HEK293 (cell line): ENCODE data around the gene TANC1.
A peak's percentile ranks its signal among the peaks of the same experiment; 100 is the strongest.

Experiments
- CTCF ChIA-PET: fragments of 350-600 bp; formaldehyde crosslinking; extraction: SDS; loops from one replicate; lab custom pipeline; 2021; ENCODE audit warnings: antibody characterized with exemption; lab: Yijun Ruan, JAX
- POLR2A ChIA-PET: fragments of 300-600 bp; formaldehyde crosslinking; extraction: SDS; loops from one replicate; lab custom pipeline; 2020; ENCODE audit warnings: antibody characterized with exemption, inconsistent platforms; lab: Yijun Ruan, JAX
- H3K27ac ChIP-seq: fragments of 200-500 bp; sonication (Bioruptor generic); 2 replicates; pipeline ENCODE4 v1.5.1; 2014; ENCODE audit warnings: low read depth, low read length, control low read depth, inconsistent platforms; ENCODE audit errors: extremely low read depth
- H3K36me3 ChIP-seq, 2 experiments: fragments of 200-500 bp in 1 of 2; sonication (Bioruptor generic) in 1 of 2; 1 replicate in 1 of 2; 2 replicates in 1 of 2; pipeline ENCODE4 v1.5.1; 2014 to 2017; ENCODE audit warnings: inconsistent platforms in 2 of 2, low read length in 2 of 2; ENCODE audit not compliant: control insufficient read depth in 2 of 2, insufficient read depth in 1 of 2
- H3K4me1 ChIP-seq: fragments of 200-500 bp; sonication (Bioruptor generic); 2 replicates; pipeline ENCODE4 v1.5.1; 2014; ENCODE audit warnings: mild to moderate bottlenecking, low read length, inconsistent platforms; ENCODE audit not compliant: control insufficient read depth, insufficient read depth
- H3K4me3 ChIP-seq: 2 replicates; pipeline ENCODE4 v1.5.1; 2011; ENCODE audit warnings: low read depth, mild to moderate bottlenecking, control low read depth, low read length, moderate library complexity
- H3K9me3 ChIP-seq: fragments of 200-500 bp; sonication (Bioruptor generic); 2 replicates; pipeline ENCODE4 v1.5.1; 2014; ENCODE audit warnings: low read depth, low read length, inconsistent platforms; ENCODE audit not compliant: control insufficient read depth, insufficient read depth
- FEZF1 ChIP-seq: fragments of 450-650 bp; formaldehyde crosslinking; IDR thresholded peaks from 2 replicates; pipeline ENCODE4 v1.5.1; 2016; ENCODE audit warnings: missing biosample characterization, missing genetic modification characterization
- GLIS1 ChIP-seq: fragments of 450-650 bp; formaldehyde crosslinking; IDR thresholded peaks from 2 replicates; pipeline ENCODE4 v1.5.1; 2016; ENCODE audit warnings: missing biosample characterization, missing genetic modification characterization
- HOXA7 ChIP-seq: sonication (generic); formaldehyde crosslinking; IDR thresholded peaks from 2 replicates; pipeline ENCODE4 v1.8.1; 2022; ENCODE audit warnings: missing genetic modification reagents, borderline replicate concordance
- KLF7 ChIP-seq: fragments of 450-650 bp; formaldehyde crosslinking; IDR thresholded peaks from 2 replicates; pipeline ENCODE4 v1.5.1; 2016; ENCODE audit warnings: missing biosample characterization, missing genetic modification characterization, borderline replicate concordance
- MYNN ChIP-seq: fragments of 450-650 bp; formaldehyde crosslinking; IDR thresholded peaks from 2 replicates; pipeline ENCODE4 v1.5.1; 2016; ENCODE audit warnings: missing biosample characterization, missing genetic modification characterization, borderline replicate concordance
- PRDM1 ChIP-seq: fragments of 450-650 bp; formaldehyde crosslinking; IDR thresholded peaks from 2 replicates; pipeline ENCODE4; 2016; ENCODE audit warnings: missing biosample characterization, missing genetic modification characterization
- TCF7L2 ChIP-seq: IDR thresholded peaks from 2 replicates; pipeline ENCODE4 v1.6.1; 2011; ENCODE audit warnings: low read depth, mild to moderate bottlenecking, inconsistent platforms, low read length, moderate library complexity, borderline replicate concordance
- TRIM28 ChIP-seq: IDR thresholded peaks from 2 replicates; pipeline ENCODE4 v1.6.1; 2011; ENCODE audit warnings: low read length, control low read depth, borderline replicate concordance
- ZBTB21 ChIP-seq: fragments of 450-650 bp; formaldehyde crosslinking; IDR thresholded peaks from 2 replicates; pipeline ENCODE4 v1.5.1; 2017; ENCODE audit warnings: missing biosample characterization, missing genetic modification characterization
- ZBTB7A ChIP-seq: fragments of 450-650 bp; formaldehyde crosslinking; IDR thresholded peaks from 2 replicates; pipeline ENCODE4 v1.5.1; 2016; ENCODE audit warnings: low read depth, missing biosample characterization, missing genetic modification characterization
- ZFP3 ChIP-seq: fragments of 450-650 bp; formaldehyde crosslinking; IDR thresholded peaks from 2 replicates; pipeline ENCODE4 v1.5.1; 2016; ENCODE audit warnings: low read depth, missing biosample characterization, missing genetic modification characterization
- ZNF157 ChIP-seq: fragments of 450-650 bp; formaldehyde crosslinking; IDR thresholded peaks from 2 replicates; pipeline ENCODE4 v1.5.1; 2016; ENCODE audit warnings: missing biosample characterization, missing genetic modification characterization
- ZNF16 ChIP-seq: fragments of 450-650 bp; formaldehyde crosslinking; IDR thresholded peaks from 2 replicates; pipeline ENCODE4 v1.5.1; 2016; ENCODE audit warnings: low read depth, missing biosample characterization, missing genetic modification characterization
- ZNF239 ChIP-seq: fragments of 450-650 bp; formaldehyde crosslinking; IDR thresholded peaks from 2 replicates; pipeline ENCODE4 v1.5.1; 2016; ENCODE audit warnings: missing biosample characterization, missing genetic modification characterization
- ZNF350 ChIP-seq: fragments of 450-650 bp; formaldehyde crosslinking; IDR thresholded peaks from 2 replicates; pipeline ENCODE4 v1.5.0; 2017; ENCODE audit warnings: missing biosample characterization, mild to moderate bottlenecking, missing genetic modification characterization
- ZNF473 ChIP-seq: fragments of 450-650 bp; formaldehyde crosslinking; IDR thresholded peaks from 2 replicates; pipeline ENCODE4 v1.5.1; 2017; ENCODE audit warnings: missing biosample characterization, missing genetic modification characterization
- ZNF501 ChIP-seq: fragments of 450-650 bp; formaldehyde crosslinking; IDR thresholded peaks from 2 replicates; pipeline ENCODE4 v1.5.1; 2016; ENCODE audit warnings: missing biosample characterization, missing genetic modification characterization
- ZNF600 ChIP-seq: fragments of 450-650 bp; formaldehyde crosslinking; IDR thresholded peaks from 2 replicates; pipeline ENCODE4 v1.5.1; 2016; ENCODE audit warnings: missing biosample characterization, missing genetic modification characterization
- ZNF629 ChIP-seq: fragments of 450-650 bp; formaldehyde crosslinking; IDR thresholded peaks from 2 replicates; pipeline ENCODE4 v1.5.1; 2017; ENCODE audit warnings: missing biosample characterization, missing genetic modification characterization
- ZNF677 ChIP-seq: fragments of 450-650 bp; IDR thresholded peaks from 2 replicates; pipeline ENCODE4 v1.5.0; 2018; ENCODE audit warnings: missing biosample characterization, mild to moderate bottlenecking, missing genetic modification characterization, moderate library complexity
- ZSCAN23 ChIP-seq: fragments of 450-650 bp; formaldehyde crosslinking; IDR thresholded peaks from 2 replicates; pipeline ENCODE4 v1.5.1; 2016; ENCODE audit warnings: missing biosample characterization, missing genetic modification characterization
- TF ChIP-seq, protein P1 (sequence below): fragments of 450-650 bp; formaldehyde crosslinking; IDR thresholded peaks from 2 replicates; pipeline ENCODE4 v1.5.1; 2016; ENCODE audit warnings: missing biosample characterization, missing genetic modification characterization
- TF ChIP-seq, protein P2 (sequence below): fragments of 450-650 bp; formaldehyde crosslinking; IDR thresholded peaks from 2 replicates; pipeline ENCODE4 v1.5.1; 2016; ENCODE audit warnings: missing biosample characterization, missing genetic modification characterization
- TF ChIP-seq, protein P3 (sequence below): fragments of 450-650 bp; formaldehyde crosslinking; IDR thresholded peaks from 2 replicates; pipeline ENCODE4 v1.5.1; 2016; ENCODE audit warnings: missing biosample characterization, missing genetic modification characterization
- TF ChIP-seq, protein P4 (sequence below): fragments of 450-650 bp; formaldehyde crosslinking; IDR thresholded peaks from 2 replicates; pipeline ENCODE4 v1.5.1; 2017; ENCODE audit warnings: missing biosample characterization, missing genetic modification characterization

TANC1 gene

DNA sequence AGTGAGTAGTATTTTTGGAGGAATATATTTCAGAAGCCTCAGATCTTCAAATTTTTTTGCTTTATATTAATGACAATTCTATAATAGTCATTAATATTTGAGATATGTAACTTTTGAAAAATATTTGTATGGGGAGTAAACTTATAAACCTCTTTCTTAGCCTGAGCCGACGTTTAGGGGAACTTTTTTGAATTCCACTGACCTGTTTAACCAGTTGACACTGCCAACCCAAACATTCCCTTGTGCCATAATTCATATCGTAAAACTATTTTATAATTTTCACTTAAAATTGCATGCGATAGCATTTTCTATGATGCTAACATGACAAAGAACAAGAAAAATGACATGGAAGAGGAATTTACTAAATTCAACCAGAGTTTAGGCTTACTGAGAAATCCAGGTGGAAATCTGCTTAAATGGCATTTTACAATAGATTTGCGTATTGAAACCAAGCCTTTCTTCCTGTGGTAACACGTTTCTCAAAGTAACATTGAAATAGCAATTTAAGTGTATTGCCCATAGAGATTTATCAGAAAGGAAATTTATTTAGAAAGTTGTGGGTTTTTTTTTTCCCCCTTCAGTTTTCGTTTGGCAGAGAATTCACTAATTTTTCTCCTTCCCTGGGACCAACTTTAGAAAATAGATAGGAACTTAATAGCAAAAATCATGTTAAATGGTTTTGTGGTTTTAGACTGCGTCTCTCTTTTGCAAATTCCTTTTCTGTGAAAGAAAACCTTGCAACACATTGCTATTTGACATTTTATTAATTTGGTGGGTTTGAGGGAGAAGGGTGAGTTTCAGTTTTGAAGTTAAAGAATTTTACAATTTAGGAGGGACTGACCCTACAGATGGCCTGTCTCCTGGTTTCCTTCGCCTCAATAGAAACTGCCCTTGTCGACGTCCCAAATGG is 77.4 kb downstream of the TANC1 start:
- H3K27ac ChIP-seq: no peak overlapping the region
- H3K4me3 ChIP-seq: no peak overlapping the region
- ChIA-PET POLR2A (no interaction called here), CTCF (no interaction called here)
- TF ChIP-seq HOXA7 (CRISPR knock-in tag) (no peak), ZNF350 (tag by site-specific recombination) (no peak), PRDM1 (no peak), ZNF629 (no peak)
- TF ChIP-seq, protein P1, sequence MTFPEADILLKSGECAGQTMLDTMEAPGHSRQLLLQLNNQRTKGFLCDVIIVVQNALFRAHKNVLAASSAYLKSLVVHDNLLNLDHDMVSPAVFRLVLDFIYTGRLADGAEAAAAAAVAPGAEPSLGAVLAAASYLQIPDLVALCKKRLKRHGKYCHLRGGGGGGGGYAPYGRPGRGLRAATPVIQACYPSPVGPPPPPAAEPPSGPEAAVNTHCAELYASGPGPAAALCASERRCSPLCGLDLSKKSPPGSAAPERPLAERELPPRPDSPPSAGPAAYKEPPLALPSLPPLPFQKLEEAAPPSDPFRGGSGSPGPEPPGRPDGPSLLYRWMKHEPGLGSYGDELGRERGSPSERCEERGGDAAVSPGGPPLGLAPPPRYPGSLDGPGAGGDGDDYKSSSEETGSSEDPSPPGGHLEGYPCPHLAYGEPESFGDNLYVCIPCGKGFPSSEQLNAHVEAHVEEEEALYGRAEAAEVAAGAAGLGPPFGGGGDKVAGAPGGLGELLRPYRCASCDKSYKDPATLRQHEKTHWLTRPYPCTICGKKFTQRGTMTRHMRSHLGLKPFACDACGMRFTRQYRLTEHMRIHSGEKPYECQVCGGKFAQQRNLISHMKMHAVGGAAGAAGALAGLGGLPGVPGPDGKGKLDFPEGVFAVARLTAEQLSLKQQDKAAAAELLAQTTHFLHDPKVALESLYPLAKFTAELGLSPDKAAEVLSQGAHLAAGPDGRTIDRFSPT: no peak
- peaks cover 0 to 9% of the 10 kb centered on the region in 2 experiments; a peak in 1 of 3 replicates for H3K36me3 ChIP-seq
- no peaks in the 10 kb centered on the region for H3K9me3 ChIP-seq
- peaks cover 9% of the 10 kb centered on the region for H3K4me1 ChIP-seq

DNA sequence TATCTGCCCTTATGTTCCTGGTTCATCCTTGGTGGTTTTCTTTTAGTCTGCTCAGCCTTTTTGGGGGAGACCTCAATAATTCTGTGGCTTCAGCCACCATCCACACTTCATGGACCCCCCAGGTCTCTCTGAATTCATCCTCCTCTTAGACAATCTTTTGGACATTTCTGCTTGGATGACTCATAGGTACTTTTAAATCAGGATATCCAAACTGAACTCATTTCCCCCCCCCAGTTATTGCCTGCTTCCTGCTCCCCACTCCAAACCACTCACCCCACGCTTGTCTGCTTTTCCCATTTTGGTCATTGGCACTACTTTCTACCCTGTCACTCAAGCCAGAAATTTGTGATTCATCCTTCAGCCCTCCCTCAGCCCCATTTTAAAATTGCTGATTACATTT is 78.5 kb downstream of the TANC1 start:
- POLR2A ChIA-PET: no interaction called here
- H3K4me3 ChIP-seq: no peak overlapping the region
- CTCF ChIA-PET: interaction anchor here (1.3 kb wide), 1 partner anchor 10 kb away, joined by 5 read pairs; no protein-coding TSS in a partner anchor
- no peak overlapping the region for H3K27ac ChIP-seq
- H3K36me3 ChIP-seq: no peaks in the 10 kb centered on the region
- H3K4me1 ChIP-seq: peaks cover 12% of the 10 kb centered on the region
- H3K9me3 ChIP-seq: no peaks in the 10 kb centered on the region
- TF ChIP-seq TCF7L2: no peak
- TF ChIP-seq, protein P2, sequence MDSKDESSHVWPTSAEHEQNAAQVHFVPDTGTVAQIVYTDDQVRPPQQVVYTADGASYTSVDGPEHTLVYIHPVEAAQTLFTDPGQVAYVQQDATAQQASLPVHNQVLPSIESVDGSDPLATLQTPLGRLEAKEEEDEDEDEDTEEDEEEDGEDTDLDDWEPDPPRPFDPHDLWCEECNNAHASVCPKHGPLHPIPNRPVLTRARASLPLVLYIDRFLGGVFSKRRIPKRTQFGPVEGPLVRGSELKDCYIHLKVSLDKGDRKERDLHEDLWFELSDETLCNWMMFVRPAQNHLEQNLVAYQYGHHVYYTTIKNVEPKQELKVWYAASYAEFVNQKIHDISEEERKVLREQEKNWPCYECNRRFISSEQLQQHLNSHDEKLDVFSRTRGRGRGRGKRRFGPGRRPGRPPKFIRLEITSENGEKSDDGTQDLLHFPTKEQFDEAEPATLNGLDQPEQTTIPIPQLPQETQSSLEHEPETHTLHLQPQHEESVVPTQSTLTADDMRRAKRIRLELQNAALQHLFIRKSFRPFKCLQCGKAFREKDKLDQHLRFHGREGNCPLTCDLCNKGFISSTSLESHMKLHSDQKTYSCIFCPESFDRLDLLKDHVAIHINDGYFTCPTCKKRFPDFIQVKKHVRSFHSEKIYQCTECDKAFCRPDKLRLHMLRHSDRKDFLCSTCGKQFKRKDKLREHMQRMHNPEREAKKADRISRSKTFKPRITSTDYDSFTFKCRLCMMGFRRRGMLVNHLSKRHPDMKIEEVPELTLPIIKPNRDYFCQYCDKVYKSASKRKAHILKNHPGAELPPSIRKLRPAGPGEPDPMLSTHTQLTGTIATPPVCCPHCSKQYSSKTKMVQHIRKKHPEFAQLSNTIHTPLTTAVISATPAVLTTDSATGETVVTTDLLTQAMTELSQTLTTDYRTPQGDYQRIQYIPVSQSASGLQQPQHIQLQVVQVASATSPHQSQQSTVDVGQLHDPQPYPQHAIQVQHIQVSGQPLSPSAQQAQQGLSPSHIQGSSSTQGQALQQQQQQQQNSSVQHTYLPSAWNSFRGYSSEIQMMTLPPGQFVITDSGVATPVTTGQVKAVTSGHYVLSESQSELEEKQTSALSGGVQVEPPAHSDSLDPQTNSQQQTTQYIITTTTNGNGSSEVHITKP (tag by site-specific recombination): peak; percentile 45
- TF ChIP-seq ZBTB21: no peak
- TF ChIP-seq ZSCAN23 (tag by site-specific recombination): no peak
- no peak for TF ChIP-seq ZNF157 (tag by site-specific recombination)
- TF ChIP-seq ZNF600 (tag by site-specific recombination): no peak
- TF ChIP-seq ZNF473 (tag by site-specific recombination): no peak
- 0 out of 2 replicates have a peak, but pooled peaks have one; percentile 12 for TF ChIP-seq MYNN (tag by site-specific recombination)
- TF ChIP-seq GLIS1 (tag by site-specific recombination): peak; percentile 38; the same call in 1 of the 2 replicates
- TF ChIP-seq ZBTB7A: no peak
- TF ChIP-seq ZNF16 (tag by site-specific recombination): no peak
- TF ChIP-seq KLF7: no peak
- no peak for TF ChIP-seq ZNF677 (tag by site-specific recombination)
- TF ChIP-seq TRIM28: no peak
- TF ChIP-seq, protein P3, sequence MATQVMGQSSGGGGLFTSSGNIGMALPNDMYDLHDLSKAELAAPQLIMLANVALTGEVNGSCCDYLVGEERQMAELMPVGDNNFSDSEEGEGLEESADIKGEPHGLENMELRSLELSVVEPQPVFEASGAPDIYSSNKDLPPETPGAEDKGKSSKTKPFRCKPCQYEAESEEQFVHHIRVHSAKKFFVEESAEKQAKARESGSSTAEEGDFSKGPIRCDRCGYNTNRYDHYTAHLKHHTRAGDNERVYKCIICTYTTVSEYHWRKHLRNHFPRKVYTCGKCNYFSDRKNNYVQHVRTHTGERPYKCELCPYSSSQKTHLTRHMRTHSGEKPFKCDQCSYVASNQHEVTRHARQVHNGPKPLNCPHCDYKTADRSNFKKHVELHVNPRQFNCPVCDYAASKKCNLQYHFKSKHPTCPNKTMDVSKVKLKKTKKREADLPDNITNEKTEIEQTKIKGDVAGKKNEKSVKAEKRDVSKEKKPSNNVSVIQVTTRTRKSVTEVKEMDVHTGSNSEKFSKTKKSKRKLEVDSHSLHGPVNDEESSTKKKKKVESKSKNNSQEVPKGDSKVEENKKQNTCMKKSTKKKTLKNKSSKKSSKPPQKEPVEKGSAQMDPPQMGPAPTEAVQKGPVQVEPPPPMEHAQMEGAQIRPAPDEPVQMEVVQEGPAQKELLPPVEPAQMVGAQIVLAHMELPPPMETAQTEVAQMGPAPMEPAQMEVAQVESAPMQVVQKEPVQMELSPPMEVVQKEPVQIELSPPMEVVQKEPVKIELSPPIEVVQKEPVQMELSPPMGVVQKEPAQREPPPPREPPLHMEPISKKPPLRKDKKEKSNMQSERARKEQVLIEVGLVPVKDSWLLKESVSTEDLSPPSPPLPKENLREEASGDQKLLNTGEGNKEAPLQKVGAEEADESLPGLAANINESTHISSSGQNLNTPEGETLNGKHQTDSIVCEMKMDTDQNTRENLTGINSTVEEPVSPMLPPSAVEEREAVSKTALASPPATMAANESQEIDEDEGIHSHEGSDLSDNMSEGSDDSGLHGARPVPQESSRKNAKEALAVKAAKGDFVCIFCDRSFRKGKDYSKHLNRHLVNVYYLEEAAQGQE (tag by site-specific recombination): no peak
- TF ChIP-seq, protein P4, sequence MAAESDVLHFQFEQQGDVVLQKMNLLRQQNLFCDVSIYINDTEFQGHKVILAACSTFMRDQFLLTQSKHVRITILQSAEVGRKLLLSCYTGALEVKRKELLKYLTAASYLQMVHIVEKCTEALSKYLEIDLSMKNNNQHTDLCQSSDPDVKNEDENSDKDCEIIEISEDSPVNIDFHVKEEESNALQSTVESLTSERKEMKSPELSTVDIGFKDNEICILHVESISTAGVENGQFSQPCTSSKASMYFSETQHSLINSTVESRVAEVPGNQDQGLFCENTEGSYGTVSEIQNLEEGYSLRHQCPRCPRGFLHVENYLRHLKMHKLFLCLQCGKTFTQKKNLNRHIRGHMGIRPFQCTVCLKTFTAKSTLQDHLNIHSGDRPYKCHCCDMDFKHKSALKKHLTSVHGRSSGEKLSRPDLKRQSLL (tag by site-specific recombination): no peak
- TF ChIP-seq FEZF1 (tag by site-specific recombination): no peak
- TF ChIP-seq ZNF239 (tag by site-specific recombination): no peak
- no peak for TF ChIP-seq ZFP3 (tag by site-specific recombination)
- TF ChIP-seq ZNF501 (tag by site-specific recombination): no peak
